ENCODE measurements around the gene TBCD.
A peak's percentile ranks its signal among the peaks of the same experiment; 100 is the strongest.

The TBCD gene

DNA sequence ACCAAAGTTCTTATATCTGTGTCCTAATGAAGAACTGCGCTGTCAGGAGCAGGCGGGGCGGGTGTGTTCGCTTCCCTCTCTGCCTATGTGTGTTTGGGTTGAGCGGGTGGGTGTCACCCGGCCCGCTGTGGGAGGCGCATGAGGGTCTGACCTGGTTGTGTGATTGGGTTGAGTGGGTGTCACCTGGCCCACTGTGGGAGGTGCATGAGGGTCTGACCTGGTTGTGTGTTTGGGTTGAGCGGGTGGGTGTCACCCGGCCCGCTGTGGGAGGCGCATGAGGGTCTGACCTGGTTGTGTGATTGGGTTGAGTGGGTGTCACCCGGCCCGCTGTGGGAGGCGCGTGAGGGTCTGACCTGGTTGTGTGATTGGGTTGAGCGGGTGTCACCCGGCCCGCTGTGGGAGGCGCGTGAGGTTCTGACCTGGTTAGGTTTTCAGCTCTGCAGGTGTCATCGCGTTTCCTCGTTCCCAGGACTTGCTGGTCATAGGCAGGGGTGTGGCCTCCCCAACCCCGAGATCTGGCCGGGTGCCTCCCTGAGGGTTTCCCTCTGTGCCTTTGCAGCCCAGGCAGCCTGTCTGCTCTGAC is 157.5 kb downstream of the TBCD start:
- no peak for DNase-seq

DNA sequence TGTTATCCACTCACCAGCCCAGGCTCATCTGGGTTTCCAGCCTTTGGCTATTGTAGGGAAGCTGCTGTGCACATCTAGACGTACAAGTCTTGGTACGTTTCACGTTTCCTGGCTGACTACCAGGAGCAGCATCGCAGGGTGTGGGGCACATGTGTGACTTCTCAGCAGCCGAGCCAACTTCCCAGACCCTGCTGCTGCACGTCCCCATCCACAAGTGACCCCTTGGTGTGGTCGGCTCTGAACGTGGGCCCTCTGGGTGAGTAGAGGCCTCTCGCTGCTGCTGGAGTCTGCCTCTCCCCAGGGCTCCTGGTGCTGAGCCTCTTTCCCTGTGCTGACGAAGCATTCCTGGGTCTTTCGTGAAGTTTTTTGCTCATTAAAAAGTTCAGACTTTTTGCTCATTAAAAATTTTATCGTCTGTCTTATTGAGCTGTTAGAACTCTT is 158.2 kb downstream of the TBCD start:
- DNase-seq, result no peak

DNA sequence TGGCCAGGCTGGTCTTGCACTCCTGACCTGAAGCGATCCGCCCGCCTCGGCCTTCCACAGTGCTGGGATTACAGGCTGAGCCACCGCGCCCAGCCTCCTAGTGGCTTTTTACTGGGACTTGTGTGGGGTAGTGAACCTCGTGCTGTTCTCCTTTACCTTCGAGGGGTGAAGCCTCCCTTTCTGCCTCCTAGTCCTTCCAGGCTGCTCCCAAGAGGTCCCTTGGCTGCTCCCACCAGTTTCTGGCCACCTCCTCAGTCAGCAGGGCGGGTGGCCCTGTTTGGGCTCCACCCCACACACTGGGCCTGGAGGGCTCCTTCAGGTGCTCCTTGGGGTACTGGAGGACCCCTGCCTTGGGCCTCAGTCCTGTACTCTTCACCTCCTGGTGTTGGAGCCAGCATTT is 158.9 kb downstream of the TBCD start:
- no peak for DNase-seq

DNA sequence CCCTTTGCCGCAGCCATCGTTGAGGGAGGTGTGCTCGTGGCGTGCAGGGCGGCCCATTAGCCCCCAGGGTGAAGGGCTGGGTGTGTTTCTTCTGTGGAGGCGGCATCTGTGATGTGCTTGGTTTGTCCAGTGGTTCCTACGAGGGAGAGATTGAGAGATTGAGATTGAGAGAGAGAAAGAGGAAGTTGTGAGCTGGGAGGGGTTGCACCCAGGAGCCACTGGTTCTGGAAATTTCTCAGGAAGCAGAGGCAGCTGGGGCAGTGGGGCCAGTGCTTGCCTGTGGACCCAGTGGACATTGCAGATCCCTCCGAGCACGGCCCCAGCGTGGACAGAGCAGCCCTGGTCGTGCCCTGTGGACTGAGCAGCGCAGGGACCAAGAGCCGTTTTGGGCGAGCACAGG is 160.0 kb downstream of the TBCD start:
- DNase-seq, result peak; percentile 37 to 70 (median 62)

DNA sequence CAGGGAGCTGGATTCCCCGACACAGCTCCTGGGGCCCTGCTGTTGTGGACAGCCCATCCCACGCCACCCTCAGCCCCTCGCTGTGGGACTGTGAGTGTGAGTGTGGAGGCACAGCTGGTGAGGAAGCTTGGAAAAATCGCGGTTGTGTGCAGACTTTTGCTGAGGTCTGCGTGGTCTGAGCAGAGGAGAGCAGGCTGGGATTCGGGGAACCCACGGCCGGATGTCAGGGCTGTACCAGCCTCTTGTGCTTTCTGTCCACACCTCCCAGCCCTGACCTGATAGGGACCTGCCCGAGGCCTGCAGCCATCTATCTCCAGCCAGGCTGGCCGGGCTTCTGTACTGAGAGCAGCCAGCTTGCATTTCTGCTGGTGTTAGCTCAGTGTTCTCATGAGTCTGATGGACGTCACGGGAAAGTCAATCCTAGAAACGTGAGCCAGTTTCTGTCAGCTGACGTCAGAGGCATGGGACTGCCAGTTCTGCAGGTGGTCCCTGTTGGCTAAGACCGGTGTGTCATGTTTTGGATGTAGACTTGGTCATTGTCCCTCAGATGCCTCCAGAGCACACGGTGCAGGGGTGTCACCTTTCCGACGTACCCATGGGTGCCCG is 160.7 kb downstream of the TBCD start:
- DNase-seq, result peak in 2 of 4 experiments; percentile 24 to 50

DNA sequence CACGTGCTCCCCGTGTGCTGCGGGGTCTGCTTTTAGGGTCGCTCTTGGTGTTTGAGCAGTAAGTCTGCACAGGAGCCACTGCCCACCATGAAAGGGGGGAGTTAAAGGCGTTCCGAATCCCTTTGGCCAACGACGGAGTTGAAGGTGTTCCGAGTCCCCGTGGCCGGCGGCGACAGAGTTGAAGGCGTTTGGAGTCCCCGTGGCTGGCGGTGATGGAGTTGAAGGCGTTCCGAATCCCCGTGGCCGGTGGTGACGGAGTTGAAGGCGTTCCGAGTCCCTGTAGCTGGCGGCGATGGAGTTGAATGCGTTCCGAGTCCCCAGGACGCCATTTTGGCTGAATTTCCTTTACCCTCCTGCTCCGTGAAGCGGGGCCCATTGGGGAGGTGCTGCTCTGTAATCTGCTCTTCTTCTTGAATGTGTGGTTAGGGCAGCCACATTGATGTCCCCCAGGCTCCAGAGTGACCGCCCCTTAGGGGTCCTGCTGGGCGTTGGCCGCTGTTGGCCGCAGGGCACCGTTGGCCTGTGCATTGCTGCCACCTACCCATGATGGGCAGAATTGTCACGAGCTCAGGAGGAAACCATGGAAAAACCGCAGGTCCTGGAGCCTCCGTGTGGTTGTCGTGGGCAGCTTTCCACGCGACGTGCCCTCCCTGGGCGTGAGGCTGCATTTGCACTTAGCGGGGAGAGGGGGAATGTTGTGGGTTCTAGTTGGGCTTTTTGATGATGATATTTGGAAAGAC is 161.6 kb downstream of the TBCD start:
- DNase-seq, result peak in 2 of 4 experiments; percentile 16 to 22

DNA sequence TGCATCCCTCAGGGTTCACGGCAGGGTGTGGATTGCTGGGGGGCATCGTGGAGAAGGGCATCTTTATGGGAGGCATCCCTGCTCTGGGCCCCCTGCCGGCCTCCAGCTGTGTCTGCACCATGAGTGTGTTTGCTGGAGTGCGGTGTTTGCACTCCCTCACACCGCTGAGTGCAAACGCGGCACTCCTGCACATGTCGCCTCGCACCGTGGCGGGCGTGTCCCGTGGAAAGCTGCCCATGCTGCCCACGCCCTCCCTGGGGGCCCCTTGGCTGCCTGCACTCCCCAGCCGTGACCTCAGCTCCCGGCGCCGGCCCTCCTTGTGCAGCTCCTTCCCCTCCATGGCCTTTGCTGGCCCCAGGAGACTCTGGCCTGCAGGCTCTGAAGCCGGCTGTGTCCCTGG is 162.5 kb downstream of the TBCD start:
- no peak for DNase-seq

DNA sequence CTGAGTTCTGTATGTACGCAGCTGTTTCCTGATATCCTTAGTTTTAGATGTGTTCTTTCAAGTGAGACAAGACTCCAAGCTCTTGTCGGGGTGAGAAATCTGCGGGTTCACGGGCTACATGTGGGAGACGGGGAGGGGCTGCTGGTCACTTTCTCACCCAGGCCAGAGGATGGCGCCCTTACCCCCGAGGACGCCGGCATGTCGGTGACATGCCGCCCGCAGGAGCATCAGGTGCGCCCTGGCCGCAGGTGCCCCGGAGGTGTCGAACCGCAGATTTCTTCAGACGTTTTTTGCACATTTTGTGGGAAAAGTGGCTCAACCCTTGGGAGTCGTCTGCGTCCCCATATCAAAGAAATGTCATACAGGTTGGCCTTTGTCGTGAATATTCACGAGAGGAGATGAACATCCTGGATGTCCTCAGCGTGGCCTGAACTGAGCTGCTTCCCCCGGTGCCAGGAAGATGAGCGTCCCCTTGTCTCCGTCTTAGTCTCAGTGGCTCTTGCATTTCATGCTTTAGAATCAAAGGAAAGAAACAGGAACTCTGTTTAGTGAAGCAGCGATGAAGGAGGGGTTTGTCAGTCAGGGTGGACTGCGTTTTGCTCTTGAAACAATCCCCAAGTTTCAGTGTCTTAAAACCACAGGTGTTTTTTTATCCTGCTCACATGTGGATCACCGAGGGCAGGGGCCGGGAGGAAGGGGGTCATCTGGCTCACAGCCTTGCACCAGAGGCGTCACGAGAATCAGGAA is 163.3 kb downstream of the TBCD start:
- no peak for DNase-seq

DNA sequence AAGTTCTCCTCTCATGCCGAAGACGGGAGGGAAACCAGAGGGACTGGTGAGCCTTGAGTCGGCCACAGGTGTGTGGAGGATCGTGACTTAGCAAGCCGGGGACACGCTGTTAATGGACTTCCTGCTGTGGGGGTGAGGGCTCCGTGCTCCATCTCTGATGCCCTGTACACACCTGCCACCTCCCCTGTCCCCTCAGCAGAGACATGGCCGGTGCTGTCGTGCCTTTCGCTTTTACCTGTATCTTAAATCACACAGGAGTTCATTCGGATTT is 163.8 kb downstream of the TBCD start:
- DNase-seq, result no peak

DNA sequence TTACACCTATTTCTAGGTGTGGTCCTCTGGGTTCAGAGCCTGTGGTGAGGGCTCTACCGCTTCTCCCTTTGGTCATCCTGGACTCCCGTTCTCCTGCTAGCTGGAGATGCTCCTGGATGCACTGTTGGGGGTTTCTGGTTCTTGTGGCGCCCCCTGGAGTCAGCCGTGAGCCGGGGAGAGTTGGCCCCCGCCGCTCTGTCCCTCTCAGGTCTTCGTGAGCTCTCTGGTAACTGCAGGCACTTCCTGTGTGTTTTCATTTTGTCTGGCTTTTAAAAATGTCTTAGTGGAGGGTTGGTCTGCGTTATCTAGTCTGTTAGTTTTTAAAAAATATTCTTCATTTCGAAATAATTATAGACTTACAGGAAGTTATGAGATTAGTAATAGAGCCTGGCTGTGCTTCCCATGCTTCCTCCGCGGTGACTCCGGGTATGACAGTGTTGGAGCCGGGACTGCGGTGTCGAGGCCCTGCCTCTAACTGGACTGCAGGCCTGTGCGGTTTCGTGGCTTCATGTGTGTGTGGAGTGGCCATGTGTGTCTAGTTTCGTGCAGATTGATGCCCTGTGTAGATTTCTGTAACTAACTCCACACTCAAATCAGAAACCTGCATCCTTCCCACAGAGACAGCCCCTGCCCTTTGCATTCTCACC is 166.0 kb downstream of the TBCD start:
- DNase-seq, result peak; percentile 15 to 64 (median 50)

DNA sequence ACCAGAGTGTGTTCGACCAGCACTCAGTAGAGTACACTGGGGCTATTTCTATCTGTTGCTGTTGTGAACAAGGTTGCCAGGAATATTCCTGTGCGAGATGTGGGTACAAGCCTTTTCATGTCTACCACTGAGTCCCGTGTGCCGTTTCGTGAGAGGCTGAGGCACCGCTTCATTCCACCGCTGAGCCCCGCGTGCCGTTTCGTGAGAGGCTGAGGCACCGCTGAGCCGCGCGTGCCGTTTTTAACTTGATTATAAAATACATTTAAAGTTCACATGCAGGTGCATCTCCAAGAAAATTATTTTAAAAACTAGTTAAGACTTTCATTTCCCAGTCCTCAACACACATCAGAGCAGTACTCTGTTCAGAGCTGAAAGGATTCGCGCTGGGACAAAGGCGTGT is 166.6 kb downstream of the TBCD start:
- no peak for DNase-seq

DNA sequence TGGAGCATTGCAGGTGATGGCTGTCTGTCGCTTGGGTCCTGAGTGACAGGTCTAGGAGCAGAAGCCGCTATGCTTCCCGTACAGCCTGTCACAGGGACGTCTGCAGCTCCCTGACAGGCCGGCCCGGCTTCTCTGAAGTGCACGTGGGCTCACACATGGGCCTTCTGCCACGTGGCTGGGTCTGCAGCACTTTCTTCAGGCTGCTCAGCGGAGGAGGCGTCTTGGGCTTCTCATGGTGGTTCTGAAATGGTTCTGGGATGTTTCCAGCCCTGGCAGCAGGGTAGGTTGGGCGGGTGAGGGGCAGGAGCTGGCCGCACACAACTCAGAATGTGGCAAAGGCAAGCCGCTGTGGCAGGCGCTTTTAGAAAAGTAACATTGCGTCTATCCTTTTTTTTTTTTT is 168.3 kb downstream of the TBCD start:
- no peak for DNase-seq

DNA sequence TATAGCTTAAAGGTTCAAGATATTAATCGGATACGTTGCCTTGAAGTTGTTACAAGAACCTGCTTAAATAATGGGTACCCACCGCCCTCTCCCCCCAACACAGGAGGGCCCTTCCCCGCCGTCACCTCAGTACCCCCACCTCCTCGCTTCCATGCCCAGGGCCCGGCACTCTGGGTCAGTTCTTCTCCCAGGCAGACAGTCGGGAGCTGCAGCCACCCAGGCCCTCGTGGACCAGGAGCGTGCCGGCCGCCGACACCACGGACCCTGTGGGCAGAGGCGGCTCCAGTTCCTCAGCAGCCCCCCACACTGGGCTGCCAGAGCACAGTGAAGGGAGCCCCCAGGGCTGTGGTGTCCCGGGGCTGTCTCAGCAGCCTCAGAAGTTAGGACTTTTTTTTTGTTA is 168.8 kb downstream of the TBCD start:
- no peak for DNase-seq

DNA sequence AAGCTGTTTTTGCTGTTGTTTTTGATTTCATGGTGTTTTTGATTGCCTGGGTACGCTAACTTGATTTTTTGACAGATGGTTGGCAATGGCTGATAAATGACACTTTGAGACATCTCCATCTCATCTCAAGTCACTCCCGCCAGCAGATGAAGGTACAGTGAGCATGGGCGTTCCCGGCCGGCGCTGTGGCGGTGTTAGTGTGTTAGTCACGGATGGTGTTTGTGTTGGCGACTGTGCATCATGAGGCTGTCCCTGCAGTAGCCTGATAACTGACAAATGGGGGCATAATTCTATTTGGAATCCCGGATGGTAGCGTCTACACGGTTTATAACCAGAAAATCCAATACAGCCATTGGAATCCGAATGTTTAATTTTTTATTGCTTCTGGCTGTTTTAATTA is 169.6 kb downstream of the TBCD start:
- no peak for DNase-seq

DNA sequence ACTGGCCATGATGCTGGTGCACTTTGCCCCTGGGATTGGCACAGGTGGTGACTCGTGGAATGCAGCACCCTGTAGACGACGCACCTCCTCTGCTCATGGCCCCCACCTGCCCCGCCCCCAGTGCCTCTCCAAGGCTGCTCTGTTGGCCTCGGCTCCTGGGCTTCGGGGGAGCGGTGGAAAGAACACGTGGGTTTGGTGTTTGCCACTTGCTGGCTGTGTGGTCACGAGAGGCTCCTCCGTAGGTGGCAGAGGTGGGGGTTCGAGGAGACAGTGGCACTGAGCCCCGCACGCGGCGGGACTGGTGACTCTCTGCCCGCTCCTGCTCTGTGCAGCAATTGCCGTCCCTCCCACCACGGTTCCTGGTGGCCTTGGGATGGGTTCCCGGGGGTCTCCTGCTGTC is 170.8 kb downstream of the TBCD start:
- DNase-seq, result no peak

DNA sequence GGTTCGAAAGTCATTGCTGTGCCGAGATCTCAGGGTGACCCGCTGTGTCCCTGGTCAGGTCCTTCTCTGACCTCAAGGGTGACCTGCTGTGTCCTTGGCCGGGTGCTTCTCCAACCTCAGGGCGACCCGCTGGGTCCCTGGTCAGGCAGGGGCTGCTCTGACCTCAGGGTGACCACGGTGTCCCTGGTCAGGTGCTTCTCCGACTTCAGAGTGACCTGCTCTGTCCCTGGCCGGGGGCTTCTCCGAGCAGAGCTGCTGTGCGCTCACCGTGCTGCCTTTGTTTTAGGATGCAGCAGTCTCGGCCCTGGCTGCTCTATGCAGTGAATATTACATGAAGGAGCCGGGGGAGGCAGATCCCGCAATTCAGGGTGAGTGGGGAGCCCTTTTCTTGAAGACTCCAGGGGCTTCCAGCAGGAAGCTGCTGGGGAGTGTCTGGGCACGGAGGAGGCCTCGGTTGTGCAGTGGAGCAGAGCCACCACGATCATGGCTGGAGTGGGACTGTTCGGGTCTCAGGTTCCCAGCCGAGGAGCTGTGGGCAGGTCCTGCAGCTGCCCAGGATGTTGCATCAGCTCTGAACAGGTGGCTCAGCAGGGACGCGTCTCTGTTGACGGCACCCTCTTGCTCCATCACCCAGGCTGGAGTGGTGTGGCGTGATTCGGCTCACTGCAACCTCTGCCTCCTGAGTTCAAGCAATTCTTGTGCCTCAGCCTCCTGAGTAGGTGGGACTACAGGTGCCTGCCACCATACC is 171.7 kb downstream of the TBCD start:
- no peak for DNase-seq

DNA sequence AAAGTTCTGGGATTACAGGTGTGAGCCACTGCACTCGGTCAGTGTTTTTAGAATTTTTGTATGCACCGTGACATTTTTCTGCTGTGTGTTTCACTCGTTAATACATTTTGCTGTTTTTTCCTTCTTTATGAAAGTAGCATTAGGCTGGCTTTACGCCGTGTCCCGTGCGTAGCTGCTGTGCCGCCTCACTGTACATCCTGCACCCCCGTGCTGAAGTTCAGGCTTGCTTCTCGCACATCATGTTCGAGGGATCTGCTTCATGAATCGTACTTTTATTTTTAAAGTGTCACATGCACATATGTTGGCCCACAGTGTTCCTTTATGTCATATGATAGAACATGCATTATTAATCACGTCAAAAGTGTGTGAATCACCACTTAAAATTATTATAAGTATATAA is 172.3 kb downstream of the TBCD start:
- DNase-seq, result no peak

DNA sequence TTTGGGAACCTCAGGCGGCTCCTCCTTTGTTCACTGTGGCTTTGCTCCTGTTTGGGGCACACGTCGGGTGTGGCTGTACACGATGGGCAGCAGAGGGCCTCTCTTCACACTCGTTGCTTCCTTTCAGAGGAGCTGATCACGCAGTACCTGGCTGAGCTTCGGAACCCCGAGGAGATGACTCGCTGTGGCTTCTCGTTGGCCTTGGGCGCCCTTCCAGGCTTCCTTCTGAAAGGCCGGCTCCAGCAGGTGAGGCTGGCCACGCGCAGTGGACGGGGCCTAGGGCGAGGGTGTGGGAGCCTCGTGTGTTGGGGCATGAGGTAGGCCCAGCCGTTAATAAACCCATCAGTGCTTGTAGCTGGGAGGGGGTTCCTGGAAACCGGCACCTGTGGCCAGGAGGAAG is 172.9 kb downstream of the TBCD start:
- no peak for DNase-seq

DNA sequence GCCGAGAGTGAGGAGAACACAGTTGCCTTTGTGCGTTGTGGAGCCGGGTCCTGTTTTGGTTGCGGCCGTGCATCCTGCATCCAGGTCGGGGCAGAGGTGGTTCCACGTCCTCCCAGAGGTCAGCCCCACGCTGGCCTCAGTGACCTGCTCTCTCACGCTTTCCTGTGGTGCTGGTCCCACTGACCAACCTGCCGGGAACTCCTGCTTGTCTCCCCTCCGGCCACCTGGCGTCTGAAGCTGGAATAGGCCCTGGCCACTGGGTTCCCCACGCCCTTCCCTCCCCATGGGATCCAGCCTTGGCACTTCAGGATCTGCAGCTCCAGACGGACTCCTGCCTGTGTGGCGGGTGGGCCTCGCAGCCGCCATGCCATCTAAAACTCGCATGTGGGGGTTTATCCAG is 173.5 kb downstream of the TBCD start:
- DNase-seq, result no peak

DNA sequence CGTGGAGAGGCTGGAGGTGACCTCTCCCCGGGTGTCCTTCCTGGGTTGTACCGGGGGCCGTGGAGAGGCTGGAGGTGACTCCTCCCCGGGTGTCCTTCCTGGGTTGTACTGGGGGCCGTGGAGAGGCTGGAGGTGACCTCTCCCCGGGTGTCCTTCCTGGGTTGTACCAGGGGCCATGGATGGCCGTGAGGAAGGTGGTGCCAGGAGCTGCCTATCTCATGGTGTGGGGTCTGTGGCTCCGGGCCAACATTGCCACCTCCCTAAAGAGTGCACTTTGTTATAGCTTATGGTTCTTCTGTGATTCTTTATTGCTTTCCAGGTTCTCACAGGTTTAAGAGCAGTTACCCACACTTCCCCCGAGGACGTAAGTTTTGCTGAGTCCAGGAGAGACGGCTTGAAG is 174.2 kb downstream of the TBCD start:
- no peak for DNase-seq

DNA sequence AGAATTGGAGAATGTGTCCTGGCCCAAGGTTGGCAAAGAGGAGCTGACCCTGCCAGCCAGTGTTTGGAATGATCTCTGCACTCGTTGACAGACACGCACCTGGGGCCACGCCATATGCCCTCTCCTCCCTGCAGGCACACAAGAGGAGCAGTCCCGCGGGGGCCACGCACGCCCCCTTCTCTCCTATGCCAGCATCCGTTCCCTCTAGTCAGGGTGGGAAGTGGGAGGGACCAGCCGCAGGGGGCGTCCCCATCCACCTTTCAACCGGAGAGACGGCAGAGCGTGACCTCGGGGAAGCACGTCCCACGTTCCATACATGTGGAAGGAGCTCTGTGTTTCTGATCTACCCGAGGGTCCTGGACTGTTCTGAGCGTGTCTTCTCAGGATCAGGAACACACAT is 174.9 kb downstream of the TBCD start:
- no peak for DNase-seq

DNA sequence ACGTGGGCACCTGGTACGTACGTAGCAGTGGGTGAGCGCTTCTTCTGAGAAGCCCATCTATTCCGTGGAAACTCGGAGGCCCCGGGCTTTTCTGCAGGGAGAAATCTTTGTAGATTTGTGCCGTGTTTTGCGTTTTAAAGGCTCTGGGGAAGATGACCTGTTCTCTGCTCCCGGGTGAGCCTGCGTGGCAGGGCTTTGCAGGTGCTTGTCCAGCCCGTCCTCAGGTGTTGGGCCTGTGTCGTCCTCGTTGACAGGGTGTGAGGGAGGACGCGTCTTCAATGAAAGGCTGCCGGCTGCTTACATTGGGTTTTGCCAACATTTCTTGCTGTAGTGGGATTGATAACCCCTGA is 175.4 kb downstream of the TBCD start:
- DNase-seq, result no peak

Data from suppressor macrophage (primary cell).